OCI-LY7 (cell line): ENCODE data around the gene SLC5A9. TPM values are rescaled to one million over a fixed set of nuclear protein-coding genes. Genes with fewer than 3 reads are reported as not detected.

Experiments used
- BruUV-seq: library from RNA; stranded (reverse); fragments of 400-500 nt; replicated peaks from 2 replicates; lab custom pipeline; 2021; lab: Mats Ljungman, UMichigan
- CTCF ChIA-PET: fragments of 300-600 bp; sonication (Branson Sonifier 250); formaldehyde crosslinking; loops from one replicate; lab custom pipeline; 2022; ENCODE audit warnings: antibody characterized with exemption; ENCODE audit not compliant: unreplicated experiment; lab: Charles Lee
- POLR2A ChIA-PET: fragments of 300-600 bp; sonication (Branson Sonifier 250); formaldehyde crosslinking; loops from one replicate; lab custom pipeline; 2022; ENCODE audit warnings: antibody characterized with exemption; lab: Charles Lee
- DNase-seq: peaks from one replicate; pipeline ENCODE4 v3.0.0-alpha.2; 2015; ENCODE audit warnings: low spot score
- H2AFZ ChIP-seq: fragments of 200-600 bp; sonication (generic), shearing (Covaris generic); 2 replicates; pipeline ENCODE4 v1.6.1; 2014; ENCODE audit warnings: mild to moderate bottlenecking, antibody characterized with exemption, low read length, moderate library complexity
- H3K27ac ChIP-seq: fragments of 200-600 bp; sonication (generic); 2 replicates; pipeline ENCODE4 v1.5.1; 2014; ENCODE audit warnings: mixed run types, low read depth, mild to moderate bottlenecking, moderate library complexity, low read length, inconsistent platforms; ENCODE audit not compliant: poor library complexity, severe bottlenecking
- H3K36me3 ChIP-seq: fragments of 200-600 bp; sonication (generic); 2 replicates; pipeline ENCODE4 v1.6.1; 2014; ENCODE audit warnings: mild to moderate bottlenecking, antibody characterized with exemption, low read length, moderate library complexity, mixed read lengths; ENCODE audit not compliant: insufficient read depth
- H3K4me1 ChIP-seq: fragments of 200-600 bp; sonication (generic); 2 replicates; pipeline ENCODE4 v1.5.1; 2014; ENCODE audit warnings: mild to moderate bottlenecking, low read length; ENCODE audit not compliant: insufficient read depth, poor library complexity, severe bottlenecking
- H3K4me2 ChIP-seq: fragments of 200-600 bp; sonication (generic); 2 replicates; pipeline ENCODE4 v1.6.1; 2014; ENCODE audit warnings: mild to moderate bottlenecking, low read length
- H3K4me3 ChIP-seq: fragments of 200-600 bp; sonication (generic); 2 replicates; pipeline ENCODE4 v1.5.1; 2014; ENCODE audit warnings: mild to moderate bottlenecking, low read depth, low read length; ENCODE audit not compliant: poor library complexity, severe bottlenecking
- H3K79me2 ChIP-seq: fragments of 200-600 bp; sonication (generic); 2 replicates; pipeline ENCODE4 v1.6.1; 2016; ENCODE audit warnings: low read depth, mild to moderate bottlenecking, low read length, moderate library complexity, mixed read lengths; ENCODE audit not compliant: insufficient read depth
- H3K9me2 ChIP-seq: fragments of 200-600 bp; sonication (generic); 2 replicates; pipeline ENCODE4 v1.6.1; 2016; ENCODE audit warnings: mild to moderate bottlenecking, low read length, mixed read lengths; ENCODE audit not compliant: insufficient read depth
- H3K9me3 ChIP-seq: fragments of 200-600 bp; sonication (generic); 2 replicates; pipeline ENCODE4 v1.6.1; 2014; ENCODE audit warnings: mild to moderate bottlenecking, mixed run types, low read length, mixed read lengths
- H4K20me1 ChIP-seq: fragments of 200-600 bp; sonication (generic); 2 replicates; pipeline ENCODE4 v1.6.1; 2014; ENCODE audit warnings: mild to moderate bottlenecking, antibody characterized with exemption, low read length, moderate library complexity, mixed read lengths; ENCODE audit not compliant: insufficient read depth
- EZH2phosphoT487 ChIP-seq: fragments of 200-600 bp; sonication (generic); IDR thresholded peaks from 2 replicates; pipeline ENCODE4 v1.6.1; 2018; ENCODE audit warnings: low read depth, borderline replicate concordance, mild to moderate bottlenecking, mixed run types, antibody characterized with exemption, low read length, moderate library complexity, mixed read lengths
- intact Hi-C: fragments of 100-400 bp; cut with micrococcal nuclease; formaldehyde crosslinking; loops from one replicate; pipeline ENCODE4 v1.10.0; 2022; ENCODE audit not compliant: unreplicated experiment
- total RNA-seq, 2 experiments: library from RNA; depleted of rRNA in 1 of 2; stranded (reverse); fragments of >200 nt in 1 of 2; shearing (Covaris generic) in 1 of 2; gene quantifications; 2 replicates each; pipeline ENCODE4 v1.2.3, GENCODE V29; 2014 to 2022
- TF ChIP-seq, protein P1 (sequence below): fragments of 200-600 bp; sonication (generic); conservative IDR thresholded peaks from 2 replicates; pipeline ENCODE4 v1.5.1; 2014; ENCODE audit warnings: mild to moderate bottlenecking, antibody characterized with exemption, low read length, moderate library complexity, mixed read lengths

Gene SLC5A9
- total RNA-seq, 2 experiments from 2014 or later: not detected

- no TSS peak for BruUV-seq
- Histone ChIP-seq H2AFZ (no peak overlapping the region), H3K4me1 (no peaks in the 10 kb centered on the region), H3K9me2 (no peaks in the 10 kb centered on the region), H3K4me3 (no peak overlapping the region), H3K4me2 (no peak overlapping the region), H4K20me1 (no peaks in the 10 kb centered on the region), H3K36me3 (no peaks in the 10 kb centered on the region), H3K9me3 (no peaks in the 10 kb centered on the region), H3K79me2 (no peaks in the 10 kb centered on the region), H3K27ac (no peak overlapping the region)
- TF ChIP-seq, protein P1, sequence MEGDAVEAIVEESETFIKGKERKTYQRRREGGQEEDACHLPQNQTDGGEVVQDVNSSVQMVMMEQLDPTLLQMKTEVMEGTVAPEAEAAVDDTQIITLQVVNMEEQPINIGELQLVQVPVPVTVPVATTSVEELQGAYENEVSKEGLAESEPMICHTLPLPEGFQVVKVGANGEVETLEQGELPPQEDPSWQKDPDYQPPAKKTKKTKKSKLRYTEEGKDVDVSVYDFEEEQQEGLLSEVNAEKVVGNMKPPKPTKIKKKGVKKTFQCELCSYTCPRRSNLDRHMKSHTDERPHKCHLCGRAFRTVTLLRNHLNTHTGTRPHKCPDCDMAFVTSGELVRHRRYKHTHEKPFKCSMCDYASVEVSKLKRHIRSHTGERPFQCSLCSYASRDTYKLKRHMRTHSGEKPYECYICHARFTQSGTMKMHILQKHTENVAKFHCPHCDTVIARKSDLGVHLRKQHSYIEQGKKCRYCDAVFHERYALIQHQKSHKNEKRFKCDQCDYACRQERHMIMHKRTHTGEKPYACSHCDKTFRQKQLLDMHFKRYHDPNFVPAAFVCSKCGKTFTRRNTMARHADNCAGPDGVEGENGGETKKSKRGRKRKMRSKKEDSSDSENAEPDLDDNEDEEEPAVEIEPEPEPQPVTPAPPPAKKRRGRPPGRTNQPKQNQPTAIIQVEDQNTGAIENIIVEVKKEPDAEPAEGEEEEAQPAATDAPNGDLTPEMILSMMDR: no peak
- TF ChIP-seq EZH2phosphoT487: no peak
- CTCF ChIA-PET: no interaction called here
- intact Hi-C loops: no loop called here
- no peak for DNase-seq
- POLR2A ChIA-PET: interaction anchor here (0.5 kb wide), 1 partner anchor 127 kb away, joined by 3 read pairs; no protein-coding TSS in a partner anchor
Observed at GRCh38 chr1:48254254-48254653, 31.7 kb downstream of the SLC5A9 start.

- Histone ChIP-seq H3K9me3 (no peaks in the 10 kb centered on the region), H3K4me1 (no peaks in the 10 kb centered on the region), H3K36me3 (no peaks in the 10 kb centered on the region), H3K79me2 (no peaks in the 10 kb centered on the region), H3K4me2 (no peak overlapping the region), H3K4me3 (no peak overlapping the region), H4K20me1 (no peaks in the 10 kb centered on the region), H3K27ac (no peak overlapping the region), H2AFZ (no peak overlapping the region), H3K9me2 (no peaks in the 10 kb centered on the region)
- no peak for TF ChIP-seq EZH2phosphoT487
- TF ChIP-seq, protein P1: no peak
- ChIA-PET CTCF (no interaction called here), POLR2A (no interaction called here)
- no peak for DNase-seq
- intact Hi-C loops: no loop called here
- BruUV-seq: no TSS peak
Observed at GRCh38 chr1:48258106-48258505, 35.6 kb downstream of the SLC5A9 start.

- Histone ChIP-seq H3K4me1 (no peaks in the 10 kb centered on the region), H3K9me2 (no peaks in the 10 kb centered on the region), H3K27ac (no peak overlapping the region), H2AFZ (no peak overlapping the region), H3K79me2 (no peaks in the 10 kb centered on the region), H3K36me3 (no peaks in the 10 kb centered on the region), H3K4me2 (no peak overlapping the region), H3K9me3 (no peaks in the 10 kb centered on the region), H4K20me1 (no peaks in the 10 kb centered on the region), H3K4me3 (no peak overlapping the region)
- intact Hi-C loops: no loop called here
- no peak for DNase-seq
- ChIA-PET POLR2A (no interaction called here), CTCF (no interaction called here)
- no TSS peak for BruUV-seq
- TF ChIP-seq EZH2phosphoT487: no peak
- TF ChIP-seq, protein P1: no peak
Observed at GRCh38 chr1:48261881-48262400, 39.4 kb downstream of the SLC5A9 start.
